Measurements from ENCODE around the gene CPLX4. TPM values are rescaled to one million over a fixed set of nuclear protein-coding genes. Genes with fewer than 3 reads are reported as not detected.

CPLX4 gene
- total RNA-seq, 1 experiment from 2014 or later: not detected

GRCh38 chr18:59305295-59305694 is 13.2 kb downstream of the CPLX4 start (continued):
- TF ChIP-seq, protein P1, sequence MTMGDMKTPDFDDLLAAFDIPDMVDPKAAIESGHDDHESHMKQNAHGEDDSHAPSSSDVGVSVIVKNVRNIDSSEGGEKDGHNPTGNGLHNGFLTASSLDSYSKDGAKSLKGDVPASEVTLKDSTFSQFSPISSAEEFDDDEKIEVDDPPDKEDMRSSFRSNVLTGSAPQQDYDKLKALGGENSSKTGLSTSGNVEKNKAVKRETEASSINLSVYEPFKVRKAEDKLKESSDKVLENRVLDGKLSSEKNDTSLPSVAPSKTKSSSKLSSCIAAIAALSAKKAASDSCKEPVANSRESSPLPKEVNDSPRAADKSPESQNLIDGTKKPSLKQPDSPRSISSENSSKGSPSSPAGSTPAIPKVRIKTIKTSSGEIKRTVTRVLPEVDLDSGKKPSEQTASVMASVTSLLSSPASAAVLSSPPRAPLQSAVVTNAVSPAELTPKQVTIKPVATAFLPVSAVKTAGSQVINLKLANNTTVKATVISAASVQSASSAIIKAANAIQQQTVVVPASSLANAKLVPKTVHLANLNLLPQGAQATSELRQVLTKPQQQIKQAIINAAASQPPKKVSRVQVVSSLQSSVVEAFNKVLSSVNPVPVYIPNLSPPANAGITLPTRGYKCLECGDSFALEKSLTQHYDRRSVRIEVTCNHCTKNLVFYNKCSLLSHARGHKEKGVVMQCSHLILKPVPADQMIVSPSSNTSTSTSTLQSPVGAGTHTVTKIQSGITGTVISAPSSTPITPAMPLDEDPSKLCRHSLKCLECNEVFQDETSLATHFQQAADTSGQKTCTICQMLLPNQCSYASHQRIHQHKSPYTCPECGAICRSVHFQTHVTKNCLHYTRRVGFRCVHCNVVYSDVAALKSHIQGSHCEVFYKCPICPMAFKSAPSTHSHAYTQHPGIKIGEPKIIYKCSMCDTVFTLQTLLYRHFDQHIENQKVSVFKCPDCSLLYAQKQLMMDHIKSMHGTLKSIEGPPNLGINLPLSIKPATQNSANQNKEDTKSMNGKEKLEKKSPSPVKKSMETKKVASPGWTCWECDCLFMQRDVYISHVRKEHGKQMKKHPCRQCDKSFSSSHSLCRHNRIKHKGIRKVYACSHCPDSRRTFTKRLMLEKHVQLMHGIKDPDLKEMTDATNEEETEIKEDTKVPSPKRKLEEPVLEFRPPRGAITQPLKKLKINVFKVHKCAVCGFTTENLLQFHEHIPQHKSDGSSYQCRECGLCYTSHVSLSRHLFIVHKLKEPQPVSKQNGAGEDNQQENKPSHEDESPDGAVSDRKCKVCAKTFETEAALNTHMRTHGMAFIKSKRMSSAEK (CRISPR knock-in tag; IDR thresholded peaks at IDR 0.05; ENCODE audit: borderline replicate concordance): no peak
- no peak for TF ChIP-seq ESRRA (CRISPR knock-in tag; IDR thresholded peaks at IDR 0.05; ENCODE audit: borderline replicate concordance)
- TF ChIP-seq, protein P2, sequence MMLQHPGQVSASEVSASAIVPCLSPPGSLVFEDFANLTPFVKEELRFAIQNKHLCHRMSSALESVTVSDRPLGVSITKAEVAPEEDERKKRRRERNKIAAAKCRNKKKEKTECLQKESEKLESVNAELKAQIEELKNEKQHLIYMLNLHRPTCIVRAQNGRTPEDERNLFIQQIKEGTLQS (CRISPR knock-in tag; conservative IDR thresholded peaks at IDR 0.05): no peak

- H3K27me3 Mint-ChIP-seq (ENCODE audit: low read depth): peaks cover 39% of the 10 kb centered on the region
- H3K27ac Mint-ChIP-seq: no peak overlapping the region
- DNase-seq (ENCODE audit: low spot score) (no peak), ATAC-seq (no peak)
- TF ChIP-seq IRF2 (CRISPR knock-in tag; IDR thresholded peaks at IDR 0.05; ENCODE audit: borderline replicate concordance, low read depth) (no peak), GTF2I (CRISPR knock-in tag; conservative IDR thresholded peaks at IDR 0.05) (no peak), HMGXB4 (CRISPR knock-in tag; IDR thresholded peaks at IDR 0.05) (no peak), NFYB (CRISPR knock-in tag; conservative IDR thresholded peaks at IDR 0.05; ENCODE audit: low read depth) (no peak), FOXJ3 (CRISPR knock-in tag; IDR thresholded peaks at IDR 0.05; ENCODE audit: borderline replicate concordance) (no peak), GABPB1 (CRISPR knock-in tag; IDR thresholded peaks at IDR 0.05) (no peak), CREM (CRISPR knock-in tag; IDR thresholded peaks at IDR 0.05) (no peak), USF2 (CRISPR knock-in tag; IDR thresholded peaks at IDR 0.05) (no peak)
- TF ChIP-seq, protein P3, sequence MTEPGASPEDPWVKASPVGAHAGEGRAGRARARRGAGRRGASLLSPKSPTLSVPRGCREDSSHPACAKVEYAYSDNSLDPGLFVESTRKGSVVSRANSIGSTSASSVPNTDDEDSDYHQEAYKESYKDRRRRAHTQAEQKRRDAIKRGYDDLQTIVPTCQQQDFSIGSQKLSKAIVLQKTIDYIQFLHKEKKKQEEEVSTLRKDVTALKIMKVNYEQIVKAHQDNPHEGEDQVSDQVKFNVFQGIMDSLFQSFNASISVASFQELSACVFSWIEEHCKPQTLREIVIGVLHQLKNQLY (CRISPR knock-in tag; IDR thresholded peaks at IDR 0.05): no peak
- ChIA-PET POLR2A (no interaction called here), CTCF (interaction anchor here (0.7 to 3.2 kb wide), 4 partner anchors 30 to 99 kb away, joined by 3 to 13 read pairs (median 6); partner anchors contain the start of gene GRP)
- no peaks in the 10 kb centered on the region for H3K4me1 Mint-ChIP-seq
- no peaks in the 10 kb centered on the region for H3K36me3 Mint-ChIP-seq
- no peaks in the 10 kb centered on the region for H3K9me3 Mint-ChIP-seq
- no peak overlapping the region for H3K4me3 Mint-ChIP-seq
Measured at GRCh38 chr18:59303656-59304195, 14.7 kb downstream of the CPLX4 start.

DNA sequence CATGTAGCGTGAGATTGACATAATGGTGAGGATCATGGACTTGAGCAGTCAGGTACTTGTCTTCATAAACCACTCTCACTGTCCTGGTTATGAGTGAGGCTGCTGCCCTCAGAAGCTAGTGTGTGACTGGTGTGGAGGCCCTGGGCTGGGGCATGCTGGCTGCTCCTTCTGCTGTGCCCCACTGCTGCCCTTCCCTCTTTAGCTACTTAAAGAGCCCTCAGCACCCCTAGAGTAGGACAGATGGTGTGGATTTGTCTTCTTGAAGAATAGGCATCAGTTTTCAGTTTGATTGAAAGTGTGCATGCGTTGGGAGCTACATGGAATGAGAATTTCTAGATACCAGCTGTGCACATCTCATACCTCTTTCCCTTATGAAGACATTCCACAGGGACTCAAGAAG is 15.4 kb downstream of the CPLX4 start:
- Mint-ChIP-seq H3K27me3 (ENCODE audit: low read depth) (peaks cover 34% of the 10 kb centered on the region), H3K4me1 (no peaks in the 10 kb centered on the region), H3K4me3 (no peak overlapping the region), H3K27ac (no peak overlapping the region), H3K9me3 (no peaks in the 10 kb centered on the region), H3K36me3 (no peaks in the 10 kb centered on the region)
- DNase-seq (ENCODE audit: low spot score) (no peak), ATAC-seq (no peak)
- TF ChIP-seq, protein P4, sequence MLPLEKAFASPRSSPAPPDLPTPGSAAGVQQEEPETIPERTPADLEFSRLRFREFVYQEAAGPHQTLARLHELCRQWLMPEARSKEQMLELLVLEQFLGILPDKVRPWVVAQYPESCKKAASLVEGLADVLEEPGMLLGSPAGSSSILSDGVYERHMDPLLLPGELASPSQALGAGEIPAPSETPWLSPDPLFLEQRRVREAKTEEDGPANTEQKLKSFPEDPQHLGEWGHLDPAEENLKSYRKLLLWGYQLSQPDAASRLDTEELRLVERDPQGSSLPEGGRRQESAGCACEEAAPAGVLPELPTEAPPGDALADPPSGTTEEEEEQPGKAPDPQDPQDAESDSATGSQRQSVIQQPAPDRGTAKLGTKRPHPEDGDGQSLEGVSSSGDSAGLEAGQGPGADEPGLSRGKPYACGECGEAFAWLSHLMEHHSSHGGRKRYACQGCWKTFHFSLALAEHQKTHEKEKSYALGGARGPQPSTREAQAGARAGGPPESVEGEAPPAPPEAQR (CRISPR knock-in tag; IDR thresholded peaks at IDR 0.05): no peak
- no peak for TF ChIP-seq ATF1 (CRISPR knock-in tag; IDR thresholded peaks at IDR 0.05)
- CTCF ChIA-PET: interaction anchor here (0.9 to 3.2 kb wide), 3 partner anchors 29 to 99 kb away, joined by 3 to 13 read pairs (median 8); no protein-coding TSS in a partner anchor
- POLR2A ChIA-PET: no interaction called here
